ENCODE results near the gene SLIT3. TPM values are rescaled to one million over a fixed set of nuclear protein-coding genes. Genes with fewer than 3 reads are reported as not detected.

SLIT3 gene
- total and polyA plus RNA-seq, 2 donors (not counting 3 experiments of a cell fraction or from before 2014, with no cell fraction given): 0.90 to 1.0 TPM

- Histone ChIP-seq H3K4me1 (ENCODE audit: control insufficient read depth, extremely low read depth, insufficient read depth, low read length) (no peaks in the 10 kb centered on the region), H3K27ac (ENCODE audit: insufficient read depth, low read depth, low read length) (no peak overlapping the region), H3K36me3 (ENCODE audit: control insufficient read depth in 2 of 2, extremely low read depth in 1 of 2, insufficient read depth in 2 of 2, low read length in 2 of 2) (no peaks in the 10 kb centered on the region), H3K4me2 (ENCODE audit: insufficient read depth, low read length) (no peak overlapping the region), H2AFZ (ENCODE audit: low read depth, low read length) (no peak overlapping the region), H3K9me1 (replicated peaks; ENCODE audit: control insufficient read depth, extremely low read depth, insufficient read depth, low read length) (no peaks in the 10 kb centered on the region), H4K20me1 (replicated peaks; ENCODE audit: control insufficient read depth, extremely low read depth, insufficient read depth, low read length) (no peaks in the 10 kb centered on the region), H3K9ac (replicated peaks; ENCODE audit: extremely low read depth, insufficient read depth, low read length) (no peak overlapping the region), H3K4me3 (replicated peaks in 1 of 3; ENCODE audit: insufficient read depth in 1 of 3, low read depth in 1 of 3, low read length in 3 of 3) (no peak overlapping the region), H3K27me3 (ENCODE audit: control insufficient read depth in 2 of 2, insufficient read depth in 2 of 2, low read length in 2 of 2) (no peaks in the 10 kb centered on the region), H3K9me3 (replicated peaks; ENCODE audit: control insufficient read depth, insufficient read depth, low read length) (no peaks in the 10 kb centered on the region), H3K79me2 (ENCODE audit: control insufficient read depth, insufficient read depth, low read length) (no peaks in the 10 kb centered on the region)
- dilution Hi-C loops (cut with MboI; ENCODE audit: extremely low pct_ligation_motif_present, low sequenced_read_pairs): no loop called here
- DNase-seq (ENCODE audit: low read depth, low spot score): no peak
- FAIRE-seq: no peak
- CTCF ChIA-PET: no interaction called here
- intact Hi-C loops (cut with micrococcal nuclease): no loop called here
- POLR2A ChIA-PET: no interaction called here
- no TSS peak for BruUV-seq (replicated peaks)
- TF ChIP-seq, protein P1, sequence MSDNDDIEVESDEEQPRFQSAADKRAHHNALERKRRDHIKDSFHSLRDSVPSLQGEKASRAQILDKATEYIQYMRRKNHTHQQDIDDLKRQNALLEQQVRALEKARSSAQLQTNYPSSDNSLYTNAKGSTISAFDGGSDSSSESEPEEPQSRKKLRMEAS (IDR thresholded peaks at IDR 0.05; ENCODE audit: insufficient read depth, insufficient read length): no peak
- TF ChIP-seq POLR2AphosphoS5 (IDR thresholded peaks at IDR 0.05; ENCODE audit: insufficient read depth, low read depth, low read length) (no peak), CTCF (IDR thresholded peaks at IDR 0.05; ENCODE audit: extremely low read depth in 1 of 2, insufficient read depth in 1 of 2, low read depth in 1 of 2, low read length in 2 of 2) (no peak), POLR2A (IDR thresholded peaks at IDR 0.05; ENCODE audit: low read depth, low read length) (no peak), JUN (IDR thresholded peaks at IDR 0.05; ENCODE audit: borderline replicate concordance, insufficient read depth, insufficient read length, low read depth) (no peak), EZH2 (IDR thresholded peaks at IDR 0.05; ENCODE audit: borderline replicate concordance, low read depth, low read length, severe bottlenecking) (no peak), GATA2 (IDR thresholded peaks at IDR 0.05; ENCODE audit: insufficient read depth, insufficient read length, low read depth, low read length) (no peak), MYC (IDR thresholded peaks at IDR 0.05; ENCODE audit: low read depth, low read length) (no peak), FOS (IDR thresholded peaks at IDR 0.05; ENCODE audit: borderline replicate concordance, insufficient read depth, low read length) (no peak)
Observed at GRCh38 chr5:169065400-169065799, 235.5 kb downstream of the SLIT3 start.
